Choroid plexus epithelial cell (primary cell): ENCODE data around the gene NDUFC2.
A peak's percentile ranks its signal among the peaks of the same experiment; 100 is the strongest.

Experiments used
- DNase-seq: peaks from one replicate; pipeline ENCODE4 v3.0.0-alpha.2; 2010; ENCODE audit warnings: low read depth
- H3K4me3 ChIP-seq: 2 replicates; pipeline ENCODE4 v1.5.1; 2011; ENCODE audit warnings: low read depth, mild to moderate bottlenecking, control low read depth, low read length, moderate library complexity
- CTCF ChIP-seq: conservative IDR thresholded peaks from 2 replicates; pipeline ENCODE4 v1.5.1; 2011; ENCODE audit warnings: low read depth, mild to moderate bottlenecking, control low read depth, inconsistent platforms, low read length, moderate library complexity

NDUFC2 gene

GRCh38 chr11:78040691-78041379 is 38.8 kb downstream of the NDUFC2 start:
- DNase-seq = no peak
- no peak for TF ChIP-seq CTCF
- H3K4me3 ChIP-seq = no peak overlapping the region

- no peak overlapping the region for H3K4me3 ChIP-seq
- peak; percentile 82 for DNase-seq
These were observed 39.6 kb downstream of the NDUFC2 start for GRCh38 chr11:78039919-78040671.

GRCh38 chr11:78039391-78039918 is 40.2 kb downstream of the NDUFC2 start:
- TF ChIP-seq CTCF = no peak
- no peak for DNase-seq
- no peak overlapping the region for H3K4me3 ChIP-seq

More at GRCh38 chr11:78039919-78040671, 39.6 kb downstream of the NDUFC2 start:
- TF ChIP-seq CTCF = no peak

GRCh38 chr11:78038697-78039313 is 40.9 kb downstream of the NDUFC2 start:
- no peak for DNase-seq
- H3K4me3 ChIP-seq = no peak overlapping the region
- TF ChIP-seq CTCF = no peak

GRCh38 chr11:78037825-78038620 is 41.6 kb downstream of the NDUFC2 start:
- DNase-seq = no peak
- TF ChIP-seq CTCF = no peak
- no peak overlapping the region for H3K4me3 ChIP-seq

GRCh38 chr11:78037056-78037455 is 42.6 kb downstream of the NDUFC2 start:
- no peak for TF ChIP-seq CTCF
- DNase-seq = no peak
- no peak overlapping the region for H3K4me3 ChIP-seq
